ENCODE results near the gene UST.

DNA sequence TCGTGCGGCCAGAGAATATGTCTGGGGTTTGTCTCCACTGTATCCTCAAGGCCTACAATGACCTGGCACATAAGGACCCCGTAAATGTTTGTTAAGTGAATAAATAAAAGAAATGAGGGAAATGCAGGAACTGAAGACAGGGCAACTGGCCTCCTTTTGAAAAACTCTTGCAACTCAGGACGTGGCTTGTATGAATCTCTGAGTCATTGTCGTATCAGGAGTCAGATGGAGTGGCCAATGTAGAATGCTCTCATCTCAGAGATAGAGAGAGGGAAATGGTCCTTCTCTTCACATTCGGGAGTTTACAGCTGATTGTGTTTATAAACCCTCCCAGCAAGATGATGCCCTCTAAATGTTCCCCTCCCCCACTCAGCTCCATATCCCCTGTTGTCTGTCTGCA, 57.1 kb downstream of the UST start:
- TF ChIP-seq EP300 (IDR thresholded peaks at IDR 0.05) (no peak), POLR2A (IDR thresholded peaks at IDR 0.05) (no peak), CTCF (IDR thresholded peaks at IDR 0.05) (no peak), POLR2AphosphoS5 (IDR thresholded peaks at IDR 0.05) (no peak)
